ENCODE measurements around the gene CHN1.
A peak's percentile ranks its signal among the peaks of the same experiment; 100 is the strongest.

The CHN1 gene

GRCh38 chr2:175004980-175005732 is at the start of gene CHN1:
Gene CHN1, minus strand, starts transcription at chr2:175005381. Its CDS starts 469 bp downstream, at chr2:175004912.
- DNase-seq (ENCODE audit: low read depth in 3 of 3), result peak; percentile 27 to 61 (median 41)

- no peak for DNase-seq (ENCODE audit: low read depth in 3 of 3)
These were observed 49.2 kb upstream of the CHN1 start for GRCh38 chr2:175054340-175054739.

- no peak for DNase-seq (ENCODE audit: low read depth in 3 of 3)
These were observed 44.5 kb upstream of the CHN1 start for GRCh38 chr2:175049661-175050060.

- DNase-seq (ENCODE audit: low read depth in 3 of 3), result no peak
These were observed 43.1 kb upstream of the CHN1 start for GRCh38 chr2:175048275-175048674.

GRCh38 chr2:175039490-175039889 is 34.3 kb upstream of the CHN1 start:
- DNase-seq (ENCODE audit: low read depth in 3 of 3), result no peak

- no peak for DNase-seq (ENCODE audit: low read depth in 3 of 3)
These were observed 33.9 kb upstream of the CHN1 start for GRCh38 chr2:175039031-175039430.

- DNase-seq (ENCODE audit: low read depth in 3 of 3), result no peak
These were observed 32.8 kb upstream of the CHN1 start for GRCh38 chr2:175037941-175038340.

GRCh38 chr2:175036582-175037018 is 31.4 kb upstream of the CHN1 start:
- DNase-seq (ENCODE audit: low read depth in 3 of 3), result no peak

- DNase-seq (ENCODE audit: low read depth in 3 of 3), result no peak
These were observed 30.6 kb upstream of the CHN1 start for GRCh38 chr2:175035806-175036205.

GRCh38 chr2:175034716-175035115 is 29.5 kb upstream of the CHN1 start:
- no peak for DNase-seq (ENCODE audit: low read depth in 3 of 3)

- DNase-seq (ENCODE audit: low read depth in 3 of 3), result peak in 2 of 3 donors; percentile 0 to 1
These were observed 25.4 kb upstream of the CHN1 start for GRCh38 chr2:175030380-175031271.

GRCh38 chr2:175027755-175028154 is 22.6 kb upstream of the CHN1 start:
- DNase-seq (ENCODE audit: low read depth in 3 of 3), result no peak

- no peak for DNase-seq (ENCODE audit: low read depth in 3 of 3)
These were observed 21.2 kb upstream of the CHN1 start for GRCh38 chr2:175026385-175026784.

- DNase-seq (ENCODE audit: low read depth in 3 of 3), result no peak
These were observed 20.8 kb upstream of the CHN1 start for GRCh38 chr2:175025946-175026345.

GRCh38 chr2:175025233-175025632 is 20.1 kb upstream of the CHN1 start:
- no peak for DNase-seq (ENCODE audit: low read depth in 3 of 3)

- no peak for DNase-seq (ENCODE audit: low read depth in 3 of 3)
These were observed 17.7 kb upstream of the CHN1 start for GRCh38 chr2:175022923-175023322.

GRCh38 chr2:175019566-175020327 is 14.6 kb upstream of the CHN1 start:
- DNase-seq (ENCODE audit: low read depth in 3 of 3), result no peak

GRCh38 chr2:175017618-175018414 is 12.6 kb upstream of the CHN1 start:
- no peak for DNase-seq (ENCODE audit: low read depth in 3 of 3)

- no peak for DNase-seq (ENCODE audit: low read depth in 3 of 3)
These were observed 10.2 kb upstream of the CHN1 start for GRCh38 chr2:175015340-175015739.

- DNase-seq (ENCODE audit: low read depth in 3 of 3), result no peak
These were observed 7.3 kb upstream of the CHN1 start for GRCh38 chr2:175012516-175012915.

GRCh38 chr2:175011505-175011904 is 6.3 kb upstream of the CHN1 start:
- no peak for DNase-seq (ENCODE audit: low read depth in 3 of 3)

Data from stimulated activated CD4-positive, alpha-beta T cell treated with anti-CD3 and anti-CD28 coated beads, TNF-alpha, amount 100 ng/mL, for 48 hours (primary cell).